ENCODE data around the gene ACBD4.
A peak's percentile ranks its signal among the peaks of the same experiment; 100 is the strongest.

ACBD4 gene

GRCh38 chr17:45177563-45177962, 42.1 kb downstream of the ACBD4 start:
- Histone ChIP-seq H4K8ac (ENCODE audit: low read depth, low read length) (no peak overlapping the region), H3K27me3 (ENCODE audit: control insufficient read depth in 3 of 3, insufficient read depth in 3 of 3, low read depth in 1 of 3, low read length in 3 of 3) (no peaks in the 10 kb centered on the region), H3K79me1 (ENCODE audit: low read depth, low read length) (no peaks in the 10 kb centered on the region), H3K4me1 (ENCODE audit: control insufficient read depth in 2 of 2, insufficient read depth in 1 of 2, low read depth in 1 of 2, low read length in 2 of 2) (peaks cover 6% of the 10 kb centered on the region in 2 donors), H4K91ac (ENCODE audit: low read depth, low read length, poor library complexity) (no peak overlapping the region), H2BK15ac (ENCODE audit: low read length) (peak overlapping the region; percentile 4), H3K27ac (replicated peaks; ENCODE audit: low read length) (no peak overlapping the region), H2BK120ac (ENCODE audit: low read depth, low read length) (no peak overlapping the region), H2AK5ac (ENCODE audit: low read depth, low read length) (peak overlapping the region; percentile 69), H2BK12ac (ENCODE audit: low read length) (peak overlapping the region; percentile 24), H3K9me3 (replicated peaks in 1 of 2; ENCODE audit: control insufficient read depth in 2 of 2, insufficient read depth in 1 of 2, low read depth in 1 of 2, low read length in 2 of 2) (no peaks in the 10 kb centered on the region), H3K4me2 (ENCODE audit: insufficient read depth, low read length, poor library complexity, severe bottlenecking) (no peak overlapping the region), H3K9ac (ENCODE audit: low read depth, low read length, poor library complexity) (no peak overlapping the region), H3K14ac (ENCODE audit: low read length) (peak overlapping the region; percentile 71), H2AFZ (ENCODE audit: low read length) (peak overlapping the region; percentile 43), H2BK5ac (ENCODE audit: low read length) (no peak overlapping the region), H3K18ac (ENCODE audit: low read length) (no peak overlapping the region), H3K36me3 (replicated peaks in 1 of 2; ENCODE audit: control insufficient read depth in 2 of 2, insufficient read depth in 2 of 2, low read length in 2 of 2) (no peaks in the 10 kb centered on the region), H3K4ac (ENCODE audit: low read length) (peak overlapping the region; percentile 76), H3K23ac (ENCODE audit: low read depth, low read length, poor library complexity) (no peak overlapping the region), H3K4me3 (ENCODE audit: low read length in 2 of 2) (no peak overlapping the region)
- no peak for DNase-seq (ENCODE audit: low spot score)
- WGBS, 2 donors (ENCODE audit: extremely low coverage in 2 of 2, insufficient read length in 2 of 2, insufficient replicate concordance in 1 of 2), result no CpG with 5 or more reads among the region's 7 CpGs

GRCh38 chr17:45184144-45184543, 48.7 kb downstream of the ACBD4 start:
- no peak overlapping the region for H3K4me3 ChIP-seq (ENCODE audit: low read length in 2 of 2)
- H3K4me1 ChIP-seq (ENCODE audit: control insufficient read depth in 2 of 2, insufficient read depth in 1 of 2, low read depth in 1 of 2, low read length in 2 of 2), result no peaks in the 10 kb centered on the region
- no peak overlapping the region for H3K27ac ChIP-seq (replicated peaks; ENCODE audit: low read length)
- no peak overlapping the region for H3K23ac ChIP-seq (ENCODE audit: low read depth, low read length, poor library complexity)
- H2BK120ac ChIP-seq (ENCODE audit: low read depth, low read length), result no peak overlapping the region
- DNase-seq (ENCODE audit: low spot score), result no peak
- no CpG with 5 or more reads among the region's 5 CpGs for WGBS, 2 donors (ENCODE audit: extremely low coverage in 2 of 2, insufficient read length in 2 of 2, insufficient replicate concordance in 1 of 2)
- no peaks in the 10 kb centered on the region for H3K27me3 ChIP-seq (ENCODE audit: control insufficient read depth in 3 of 3, insufficient read depth in 3 of 3, low read depth in 1 of 3, low read length in 3 of 3)
- H3K36me3 ChIP-seq (replicated peaks in 1 of 2; ENCODE audit: control insufficient read depth in 2 of 2, insufficient read depth in 2 of 2, low read length in 2 of 2), result no peaks in the 10 kb centered on the region
- no peak overlapping the region for H3K14ac ChIP-seq (ENCODE audit: low read length)
- no peak overlapping the region for H4K91ac ChIP-seq (ENCODE audit: low read depth, low read length, poor library complexity)
- H2BK12ac ChIP-seq (ENCODE audit: low read length), result no peak overlapping the region
- H4K8ac ChIP-seq (ENCODE audit: low read depth, low read length), result no peak overlapping the region
- no peak overlapping the region for H2AFZ ChIP-seq (ENCODE audit: low read length)
- H3K79me1 ChIP-seq (ENCODE audit: low read depth, low read length), result no peaks in the 10 kb centered on the region
- H3K4me2 ChIP-seq (ENCODE audit: insufficient read depth, low read length, poor library complexity, severe bottlenecking), result no peak overlapping the region
- H3K4ac ChIP-seq (ENCODE audit: low read length), result no peak overlapping the region
- H3K9me3 ChIP-seq (replicated peaks in 1 of 2; ENCODE audit: control insufficient read depth in 2 of 2, insufficient read depth in 1 of 2, low read depth in 1 of 2, low read length in 2 of 2), result no peaks in the 10 kb centered on the region
- no peak overlapping the region for H2BK15ac ChIP-seq (ENCODE audit: low read length)
- no peak overlapping the region for H2AK5ac ChIP-seq (ENCODE audit: low read depth, low read length)
- no peak overlapping the region for H2BK5ac ChIP-seq (ENCODE audit: low read length)
- no peak overlapping the region for H3K9ac ChIP-seq (ENCODE audit: low read depth, low read length, poor library complexity)
- no peak overlapping the region for H3K18ac ChIP-seq (ENCODE audit: low read length)

- DNase-seq (ENCODE audit: low spot score), result no peak
- WGBS, 2 donors (ENCODE audit: extremely low coverage in 2 of 2, insufficient read length in 2 of 2, insufficient replicate concordance in 1 of 2), result no CpG with 5 or more reads among the region's 7 CpGs
- no peaks in the 10 kb centered on the region for H3K79me1 ChIP-seq (ENCODE audit: low read depth, low read length)
- H4K8ac ChIP-seq (ENCODE audit: low read depth, low read length), result no peak overlapping the region
- H3K18ac ChIP-seq (ENCODE audit: low read length), result no peak overlapping the region
- no peak overlapping the region for H2BK120ac ChIP-seq (ENCODE audit: low read depth, low read length)
- H2AK5ac ChIP-seq (ENCODE audit: low read depth, low read length), result no peak overlapping the region
- peaks cover 0 to 6% of the 10 kb centered on the region in 2 donors for H3K9me3 ChIP-seq (replicated peaks in 1 of 2; ENCODE audit: control insufficient read depth in 2 of 2, insufficient read depth in 1 of 2, low read depth in 1 of 2, low read length in 2 of 2)
- H3K36me3 ChIP-seq (replicated peaks in 1 of 2; ENCODE audit: control insufficient read depth in 2 of 2, insufficient read depth in 2 of 2, low read length in 2 of 2), result no peaks in the 10 kb centered on the region
- H3K9ac ChIP-seq (ENCODE audit: low read depth, low read length, poor library complexity), result no peak overlapping the region
- H3K4me3 ChIP-seq (ENCODE audit: low read length in 2 of 2), result no peak overlapping the region
- H3K23ac ChIP-seq (ENCODE audit: low read depth, low read length, poor library complexity), result no peak overlapping the region
- no peak overlapping the region for H3K4ac ChIP-seq (ENCODE audit: low read length)
- H2BK5ac ChIP-seq (ENCODE audit: low read length), result no peak overlapping the region
- H2AFZ ChIP-seq (ENCODE audit: low read length), result no peak overlapping the region
- H3K27ac ChIP-seq (replicated peaks; ENCODE audit: low read length), result no peak overlapping the region
- no peaks in the 10 kb centered on the region for H3K4me1 ChIP-seq (ENCODE audit: control insufficient read depth in 2 of 2, insufficient read depth in 1 of 2, low read depth in 1 of 2, low read length in 2 of 2)
- H3K27me3 ChIP-seq (ENCODE audit: control insufficient read depth in 3 of 3, insufficient read depth in 3 of 3, low read depth in 1 of 3, low read length in 3 of 3), result peaks cover 0 to 3% (median 0%) of the 10 kb centered on the region in 3 experiments
- H3K4me2 ChIP-seq (ENCODE audit: insufficient read depth, low read length, poor library complexity, severe bottlenecking), result no peak overlapping the region
- H3K14ac ChIP-seq (ENCODE audit: low read length), result no peak overlapping the region
- H4K91ac ChIP-seq (ENCODE audit: low read depth, low read length, poor library complexity), result no peak overlapping the region
- no peak overlapping the region for H2BK15ac ChIP-seq (ENCODE audit: low read length)
- no peak overlapping the region for H2BK12ac ChIP-seq (ENCODE audit: low read length)
Measured at GRCh38 chr17:45186801-45187354, 51.4 kb downstream of the ACBD4 start.

- H2BK120ac ChIP-seq (ENCODE audit: low read depth, low read length), result no peak overlapping the region
- H3K4me3 ChIP-seq (ENCODE audit: low read length in 2 of 2), result no peak overlapping the region
- no CpG with 5 or more reads among the region's 2 CpGs for WGBS, 2 donors (ENCODE audit: extremely low coverage in 2 of 2, insufficient read length in 2 of 2, insufficient replicate concordance in 1 of 2)
- no peak overlapping the region for H3K4me2 ChIP-seq (ENCODE audit: insufficient read depth, low read length, poor library complexity, severe bottlenecking)
- no peak overlapping the region for H3K9ac ChIP-seq (ENCODE audit: low read depth, low read length, poor library complexity)
- H2BK12ac ChIP-seq (ENCODE audit: low read length), result no peak overlapping the region
- no peak overlapping the region for H3K4ac ChIP-seq (ENCODE audit: low read length)
- no peaks in the 10 kb centered on the region for H3K79me1 ChIP-seq (ENCODE audit: low read depth, low read length)
- peaks cover 0 to 6% of the 10 kb centered on the region in 2 donors for H3K9me3 ChIP-seq (replicated peaks in 1 of 2; ENCODE audit: control insufficient read depth in 2 of 2, insufficient read depth in 1 of 2, low read depth in 1 of 2, low read length in 2 of 2)
- no peak overlapping the region for H4K8ac ChIP-seq (ENCODE audit: low read depth, low read length)
- H3K18ac ChIP-seq (ENCODE audit: low read length), result no peak overlapping the region
- no peak overlapping the region for H2AK5ac ChIP-seq (ENCODE audit: low read depth, low read length)
- H4K91ac ChIP-seq (ENCODE audit: low read depth, low read length, poor library complexity), result no peak overlapping the region
- no peaks in the 10 kb centered on the region for H3K36me3 ChIP-seq (replicated peaks in 1 of 2; ENCODE audit: control insufficient read depth in 2 of 2, insufficient read depth in 2 of 2, low read length in 2 of 2)
- H2AFZ ChIP-seq (ENCODE audit: low read length), result no peak overlapping the region
- no peak overlapping the region for H3K14ac ChIP-seq (ENCODE audit: low read length)
- no peak for DNase-seq (ENCODE audit: low spot score)
- no peak overlapping the region for H2BK15ac ChIP-seq (ENCODE audit: low read length)
- H3K4me1 ChIP-seq (ENCODE audit: control insufficient read depth in 2 of 2, insufficient read depth in 1 of 2, low read depth in 1 of 2, low read length in 2 of 2), result no peaks in the 10 kb centered on the region
- no peak overlapping the region for H2BK5ac ChIP-seq (ENCODE audit: low read length)
- no peak overlapping the region for H3K27ac ChIP-seq (replicated peaks; ENCODE audit: low read length)
- H3K27me3 ChIP-seq (ENCODE audit: control insufficient read depth in 3 of 3, insufficient read depth in 3 of 3, low read depth in 1 of 3, low read length in 3 of 3), result peaks cover 0 to 3% (median 0%) of the 10 kb centered on the region in 3 experiments
- no peak overlapping the region for H3K23ac ChIP-seq (ENCODE audit: low read depth, low read length, poor library complexity)
Measured at GRCh38 chr17:45189009-45189408, 53.5 kb downstream of the ACBD4 start.
